BJ (cell line): ENCODE data around the gene ZNF444. TPM values are rescaled to one million over a fixed set of nuclear protein-coding genes. Genes with fewer than 3 reads are reported as not detected.

Source experiments
- CTCF ChIA-PET: fragments of 350-600 bp; formaldehyde crosslinking; extraction: SDS; loops from one replicate; lab custom pipeline; 2021; ENCODE audit warnings: antibody characterized with exemption, inconsistent platforms; lab: Yijun Ruan, JAX
- POLR2A ChIA-PET: fragments of 300-600 bp; sonication (Branson Sonifier 250); formaldehyde crosslinking; extraction: SDS; loops from one replicate; lab custom pipeline; 2021; ENCODE audit warnings: antibody characterized with exemption; lab: Charles Lee
- DNase-seq: peaks from one replicate; pipeline ENCODE4 v3.0.0-alpha.2; 2011; ENCODE audit warnings: low read depth
- H3K27me3 ChIP-seq: 2 replicates; pipeline ENCODE4 v1.6.0; 2011; ENCODE audit warnings: low read length; ENCODE audit not compliant: control insufficient read depth, insufficient read depth
- H3K36me3 ChIP-seq: 2 replicates; pipeline ENCODE4 v1.5.1; 2011; ENCODE audit warnings: low read length; ENCODE audit not compliant: control insufficient read depth, insufficient read depth
- H3K4me3 ChIP-seq: 2 replicates; pipeline ENCODE4 v1.5.1; 2011; ENCODE audit warnings: low read depth, mild to moderate bottlenecking, control low read depth, low read length
- CTCF ChIP-seq: IDR thresholded peaks from 2 replicates; pipeline ENCODE4 v1.5.1; 2011; ENCODE audit warnings: low read depth, mild to moderate bottlenecking, control low read depth, inconsistent platforms, low read length, moderate library complexity; ENCODE audit not compliant: insufficient read depth
- polyA plus RNA-seq: library from polyadenylated mRNA; depleted of rRNA; stranded (reverse); fragments of >200 nt; gene quantifications from 2 replicates; pipeline ENCODE4 v1.2.3, GENCODE V29; 2011

Gene ZNF444
- polyA plus RNA-seq, 1 experiment: 11.5 TPM

- POLR2A ChIA-PET: no interaction called here
- CTCF ChIA-PET: interaction anchor here (0.6 to 2.4 kb wide), 3 partner anchors 13 to 509 kb away, joined by 3 to 8 read pairs (median 7); no protein-coding TSS in a partner anchor
- no peak for DNase-seq
- Histone ChIP-seq H3K36me3 (peaks cover 3% of the 10 kb centered on the region), H3K4me3 (peak overlapping the region; percentile 83), H3K27me3 (no peaks in the 10 kb centered on the region)
- TF ChIP-seq CTCF: no peak
These were observed 1.1 kb downstream of the ZNF444 start for GRCh38 chr19:56142087-56142787.

GRCh38 chr19:56142897-56143434, 1.9 kb downstream of the ZNF444 start:
- Histone ChIP-seq H3K36me3 (peaks cover 6% of the 10 kb centered on the region), H3K4me3 (no peak overlapping the region), H3K27me3 (no peaks in the 10 kb centered on the region)
- no peak for TF ChIP-seq CTCF
- CTCF ChIA-PET: interaction anchor here (1.3 to 2.4 kb wide), 3 partner anchors 12 to 66 kb away, joined by 4 to 8 read pairs (median 7); no protein-coding TSS in a partner anchor
- POLR2A ChIA-PET: no interaction called here
- DNase-seq: no peak

GRCh38 chr19:56144376-56144775, 3.3 kb downstream of the ZNF444 start:
- peaks cover 9% of the 10 kb centered on the region for H3K36me3 ChIP-seq
- DNase-seq: no peak
- ChIA-PET POLR2A (no interaction called here), CTCF (interaction anchor here (1.5 kb wide), 1 partner anchor 68 kb away, joined by 4 read pairs; no protein-coding TSS in a partner anchor)
- TF ChIP-seq CTCF: no peak
- H3K4me3 ChIP-seq: no peak overlapping the region
- no peaks in the 10 kb centered on the region for H3K27me3 ChIP-seq

- CTCF ChIA-PET: no interaction called here
These were observed 3.7 kb downstream of the ZNF444 start for GRCh38 chr19:56144831-56145230.

More at GRCh38 chr19:56144831-56145230, 3.7 kb downstream of the ZNF444 start:
- no peaks in the 10 kb centered on the region for H3K27me3 ChIP-seq
- no peak overlapping the region for H3K4me3 ChIP-seq
- peaks cover 9% of the 10 kb centered on the region for H3K36me3 ChIP-seq
- no peak for TF ChIP-seq CTCF
- POLR2A ChIA-PET: no interaction called here
- no peak for DNase-seq
